ENCODE measurements around the gene LIMK1.

Gene LIMK1

GRCh38 chr7:74056096-74056915 lies 27.3 kb upstream of the LIMK1 start:
- DNase-seq, result no peak

GRCh38 chr7:74057216-74057925 lies 26.2 kb upstream of the LIMK1 start:
- no peak for DNase-seq

- DNase-seq, result no peak
These were observed 25.6 kb upstream of the LIMK1 start for GRCh38 chr7:74057987-74058386.

GRCh38 chr7:74058486-74058885 lies 25.1 kb upstream of the LIMK1 start:
- no peak for DNase-seq

GRCh38 chr7:74059037-74059436 lies 24.6 kb upstream of the LIMK1 start:
- DNase-seq, result no peak

GRCh38 chr7:74059681-74060588 lies 23.7 kb upstream of the LIMK1 start:
- no peak for DNase-seq

- peak; percentile 70 for DNase-seq
These were observed 21.6 kb upstream of the LIMK1 start for GRCh38 chr7:74061840-74062539.

- DNase-seq, result no peak
These were observed 20.4 kb upstream of the LIMK1 start for GRCh38 chr7:74063223-74063641.

- no peak for DNase-seq
These were observed 20.0 kb upstream of the LIMK1 start for GRCh38 chr7:74063646-74064045.

GRCh38 chr7:74064696-74065095 lies 18.9 kb upstream of the LIMK1 start:
- no peak for DNase-seq

- DNase-seq, result no peak
These were observed 17.0 kb upstream of the LIMK1 start for GRCh38 chr7:74066626-74067025.

GRCh38 chr7:74068378-74069085 lies 15.1 kb upstream of the LIMK1 start:
- no peak for DNase-seq

- no peak for DNase-seq
These were observed 14.5 kb upstream of the LIMK1 start for GRCh38 chr7:74069086-74069541.

- no peak for DNase-seq
These were observed 13.6 kb upstream of the LIMK1 start for GRCh38 chr7:74069790-74070618.

- no peak for DNase-seq
These were observed 13.0 kb upstream of the LIMK1 start for GRCh38 chr7:74070619-74070921.

- no peak for DNase-seq
These were observed 12.5 kb upstream of the LIMK1 start for GRCh38 chr7:74071121-74071520.

GRCh38 chr7:74074770-74075169 lies 8.8 kb upstream of the LIMK1 start:
- no peak for DNase-seq

GRCh38 chr7:74078461-74078860 lies 5.1 kb upstream of the LIMK1 start:
- no peak for DNase-seq

GRCh38 chr7:74082770-74083116 lies 861 bp upstream of the LIMK1 start:
- DNase-seq, result no peak

GRCh38 chr7:74083928-74084721 lies 521 bp downstream of the LIMK1 start:
- DNase-seq, result no peak
